Measurements from ENCODE around the gene ADGRL3. TPM values are rescaled to one million over a fixed set of nuclear protein-coding genes. Genes with fewer than 3 reads are reported as not detected.
"Not testable (repeated sequence)": the region's sequence is repeated elsewhere in the genome, so short reads cannot be mapped to it uniquely, and the experiment has no call there.

Gene ADGRL3
- total RNA-seq, 1 donor from 2014 or later: 44.8 TPM

DNA sequence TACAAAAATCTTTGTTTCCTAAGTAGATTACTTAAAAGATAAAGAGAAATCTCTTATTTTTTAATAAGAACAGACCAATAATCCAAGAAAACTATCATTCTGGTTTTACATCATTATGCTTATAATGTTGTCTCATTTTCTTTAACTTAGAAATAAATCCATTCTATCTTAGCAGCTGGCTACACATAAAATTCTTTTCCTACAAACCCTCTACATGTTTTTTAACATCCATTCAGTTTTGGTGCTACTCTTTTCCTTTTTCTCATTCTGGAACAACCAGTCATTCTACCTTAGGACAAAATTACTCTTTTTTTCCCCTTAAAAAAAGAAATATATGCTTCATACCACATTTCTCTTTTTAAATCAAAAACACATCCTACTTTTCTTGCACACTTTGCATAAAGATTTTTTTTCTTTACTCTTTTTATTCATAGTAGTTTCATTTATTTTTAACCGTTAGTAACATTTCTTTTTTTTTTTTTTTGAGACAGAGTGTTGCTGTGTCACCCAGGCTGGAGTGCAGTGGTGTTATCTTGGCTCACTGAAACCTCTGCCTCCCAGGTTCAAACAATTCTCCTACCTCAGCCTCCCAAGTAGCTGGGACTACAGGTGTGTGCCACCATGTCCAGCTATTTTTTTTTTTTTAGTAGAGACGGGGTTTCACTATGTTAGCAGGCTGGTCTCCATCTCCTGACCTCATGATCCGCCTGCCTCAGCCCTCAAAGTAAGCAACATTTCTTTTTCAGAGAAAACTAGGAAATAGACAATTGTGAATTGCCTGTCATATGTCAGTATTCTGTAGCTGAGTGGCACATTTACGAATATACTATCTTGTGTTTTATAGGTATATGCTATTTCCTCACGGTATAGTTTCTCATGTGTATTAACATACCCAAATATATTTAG lies 562.8 kb downstream of the ADGRL3 start:
- peaks cover 13% of the 10 kb centered on the region for H3K4me1 Mint-ChIP-seq (ENCODE audit: unreplicated experiment)
- no peak overlapping the region for H3K4me3 Mint-ChIP-seq (ENCODE audit: unreplicated experiment)
- H3K27ac Mint-ChIP-seq (ENCODE audit: unreplicated experiment): no peak overlapping the region
- TF ChIP-seq, protein P1, sequence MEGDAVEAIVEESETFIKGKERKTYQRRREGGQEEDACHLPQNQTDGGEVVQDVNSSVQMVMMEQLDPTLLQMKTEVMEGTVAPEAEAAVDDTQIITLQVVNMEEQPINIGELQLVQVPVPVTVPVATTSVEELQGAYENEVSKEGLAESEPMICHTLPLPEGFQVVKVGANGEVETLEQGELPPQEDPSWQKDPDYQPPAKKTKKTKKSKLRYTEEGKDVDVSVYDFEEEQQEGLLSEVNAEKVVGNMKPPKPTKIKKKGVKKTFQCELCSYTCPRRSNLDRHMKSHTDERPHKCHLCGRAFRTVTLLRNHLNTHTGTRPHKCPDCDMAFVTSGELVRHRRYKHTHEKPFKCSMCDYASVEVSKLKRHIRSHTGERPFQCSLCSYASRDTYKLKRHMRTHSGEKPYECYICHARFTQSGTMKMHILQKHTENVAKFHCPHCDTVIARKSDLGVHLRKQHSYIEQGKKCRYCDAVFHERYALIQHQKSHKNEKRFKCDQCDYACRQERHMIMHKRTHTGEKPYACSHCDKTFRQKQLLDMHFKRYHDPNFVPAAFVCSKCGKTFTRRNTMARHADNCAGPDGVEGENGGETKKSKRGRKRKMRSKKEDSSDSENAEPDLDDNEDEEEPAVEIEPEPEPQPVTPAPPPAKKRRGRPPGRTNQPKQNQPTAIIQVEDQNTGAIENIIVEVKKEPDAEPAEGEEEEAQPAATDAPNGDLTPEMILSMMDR (IDR thresholded peaks at IDR 0.05; ENCODE audit: unreplicated experiment): no peak
- H3K27me3 Mint-ChIP-seq (ENCODE audit: unreplicated experiment): peaks cover 4% of the 10 kb centered on the region
- H3K36me3 Mint-ChIP-seq (ENCODE audit: low read depth, unreplicated experiment): peaks cover 23% of the 10 kb centered on the region
- peaks cover 7% of the 10 kb centered on the region for H3K9me3 Mint-ChIP-seq (ENCODE audit: unreplicated experiment)
- no peak for DNase-seq (ENCODE audit: low spot score)

DNA sequence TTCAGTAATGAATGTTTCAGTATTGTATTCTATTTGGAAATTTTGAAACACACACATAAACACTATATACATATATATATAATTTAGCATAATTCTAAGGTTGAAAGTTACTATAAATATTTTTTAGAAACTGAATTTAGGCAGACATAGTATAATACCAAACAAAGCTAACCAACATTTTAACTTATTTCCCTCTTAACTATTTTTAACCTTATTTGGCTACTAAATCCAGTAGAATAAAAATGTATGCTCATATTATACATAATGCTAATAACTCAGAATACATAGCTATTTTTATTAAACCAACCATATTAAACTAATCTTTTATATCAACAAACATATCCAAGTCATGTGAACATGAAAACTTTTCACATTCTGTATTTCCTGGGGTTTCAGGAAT lies 563.6 kb downstream of the ADGRL3 start:
- Mint-ChIP-seq H3K36me3 (ENCODE audit: low read depth, unreplicated experiment) (peaks cover 23% of the 10 kb centered on the region), H3K9me3 (ENCODE audit: unreplicated experiment) (peaks cover 7% of the 10 kb centered on the region), H3K4me1 (ENCODE audit: unreplicated experiment) (peaks cover 16% of the 10 kb centered on the region), H3K27ac (ENCODE audit: unreplicated experiment) (no peak overlapping the region), H3K27me3 (ENCODE audit: unreplicated experiment) (no peaks in the 10 kb centered on the region), H3K4me3 (ENCODE audit: unreplicated experiment) (no peak overlapping the region)
- DNase-seq (ENCODE audit: low spot score): no peak
- TF ChIP-seq, protein P1 (IDR thresholded peaks at IDR 0.05; ENCODE audit: unreplicated experiment): no peak

DNA sequence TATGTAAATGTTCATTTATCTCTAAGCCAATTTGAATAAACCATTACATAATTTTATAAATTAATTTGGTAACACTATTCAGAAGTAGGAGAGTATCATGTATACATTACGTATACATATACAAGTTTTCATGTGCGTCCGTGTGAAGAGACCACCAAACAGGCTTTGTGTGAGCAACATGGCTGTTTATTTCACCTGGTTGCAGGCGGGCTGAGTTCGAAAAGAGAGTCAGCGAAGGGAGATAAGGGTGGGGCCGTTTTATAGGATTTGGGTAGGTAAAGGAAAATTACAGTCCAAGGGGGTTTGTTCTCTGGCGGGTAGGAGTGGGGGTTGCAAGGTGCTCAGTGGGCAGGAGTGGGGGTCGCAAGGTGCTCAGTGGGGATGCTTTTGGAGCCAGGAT lies 564.0 kb downstream of the ADGRL3 start:
- peaks cover 19% of the 10 kb centered on the region for H3K4me1 Mint-ChIP-seq (ENCODE audit: unreplicated experiment)
- not testable (repeated sequence) for H3K27ac Mint-ChIP-seq (ENCODE audit: unreplicated experiment); H3K4me3 Mint-ChIP-seq (ENCODE audit: unreplicated experiment); H3K9me3 Mint-ChIP-seq (ENCODE audit: unreplicated experiment); DNase-seq (ENCODE audit: low spot score); H3K27me3 Mint-ChIP-seq (ENCODE audit: unreplicated experiment)
- H3K36me3 Mint-ChIP-seq (ENCODE audit: low read depth, unreplicated experiment): peaks cover 21% of the 10 kb centered on the region

DNA sequence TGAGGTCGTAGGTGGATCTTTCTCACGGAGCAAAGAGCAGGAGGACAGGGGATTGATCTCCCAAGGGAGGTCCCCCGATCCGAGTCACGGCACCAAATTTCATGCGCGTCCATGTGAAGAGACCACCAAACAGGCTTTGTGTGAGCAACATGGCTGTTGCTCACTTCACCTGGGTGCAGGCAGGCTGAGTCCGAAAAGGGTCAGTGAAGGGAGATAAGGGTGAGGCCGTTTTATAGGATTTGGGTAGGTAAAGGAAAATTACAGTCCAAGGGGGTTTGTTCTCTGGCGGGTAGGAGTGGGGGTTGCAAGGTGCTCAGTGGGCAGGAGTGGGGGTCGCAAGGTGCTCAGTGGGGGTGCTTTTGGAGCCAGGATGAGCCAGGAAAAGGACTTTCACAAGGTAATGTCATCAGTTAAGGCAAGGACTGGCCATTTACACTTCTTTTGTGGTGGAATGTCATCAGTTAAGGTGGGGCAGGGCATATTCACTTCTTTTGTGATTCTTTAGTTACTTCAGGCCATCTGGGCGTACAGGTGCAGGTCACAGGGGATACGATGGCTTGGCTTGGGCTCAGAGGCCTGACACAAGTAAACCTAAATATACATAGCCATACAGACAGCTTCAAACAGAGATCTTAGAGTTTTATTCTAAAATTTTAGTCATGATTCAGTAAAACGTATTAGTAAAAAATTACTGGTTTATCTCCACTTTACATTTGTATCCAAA lies 569.5 kb downstream of the ADGRL3 start:
- not testable (repeated sequence) for H3K9me3 Mint-ChIP-seq (ENCODE audit: unreplicated experiment); H3K27ac Mint-ChIP-seq (ENCODE audit: unreplicated experiment); DNase-seq (ENCODE audit: low spot score); H3K36me3 Mint-ChIP-seq (ENCODE audit: low read depth, unreplicated experiment); H3K27me3 Mint-ChIP-seq (ENCODE audit: unreplicated experiment)
- peaks cover 43% of the 10 kb centered on the region for H3K4me1 Mint-ChIP-seq (ENCODE audit: unreplicated experiment)
- H3K4me3 Mint-ChIP-seq (ENCODE audit: unreplicated experiment): peak overlapping the region; percentile 56

DNA sequence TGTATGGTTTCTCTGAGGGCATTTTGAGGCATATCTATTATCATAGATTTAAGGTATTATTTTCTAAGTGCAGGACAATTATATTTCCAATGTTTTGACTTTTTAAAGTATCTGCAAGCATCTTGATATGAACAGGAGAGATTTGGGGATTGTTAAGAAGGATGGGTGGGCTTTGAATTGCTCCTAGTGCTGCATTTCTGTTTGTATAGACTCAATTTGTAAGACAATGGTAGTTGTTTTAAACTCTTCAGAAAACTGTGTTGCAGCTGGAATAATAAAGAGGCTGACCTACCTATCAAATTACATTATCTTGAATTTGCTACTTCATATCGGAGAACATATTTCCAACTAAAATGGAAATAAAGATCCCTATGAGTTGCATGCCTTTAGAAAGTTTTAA lies 570.3 kb downstream of the ADGRL3 start:
- TF ChIP-seq, protein P1 (IDR thresholded peaks at IDR 0.05; ENCODE audit: unreplicated experiment): no peak
- no peak overlapping the region for H3K4me3 Mint-ChIP-seq (ENCODE audit: unreplicated experiment)
- no peaks in the 10 kb centered on the region for H3K9me3 Mint-ChIP-seq (ENCODE audit: unreplicated experiment)
- H3K4me1 Mint-ChIP-seq (ENCODE audit: unreplicated experiment): peaks cover 43% of the 10 kb centered on the region
- H3K27ac Mint-ChIP-seq (ENCODE audit: unreplicated experiment): no peak overlapping the region
- no peaks in the 10 kb centered on the region for H3K36me3 Mint-ChIP-seq (ENCODE audit: low read depth, unreplicated experiment)
- peaks cover 5% of the 10 kb centered on the region for H3K27me3 Mint-ChIP-seq (ENCODE audit: unreplicated experiment)
- DNase-seq (ENCODE audit: low spot score): no peak

Measured in endothelial cell (in vitro differentiated cells).